Tibial nerve (tissue), 3 donors: ENCODE measurements around the gene N4BP2L1.

ENCODE experiments used
- POLR2A ChIP-seq, 2 donors: fragments of 450-650 bp; IDR thresholded peaks; one replicate each; pipeline ENCODE4 v1.6.1; 2017; ENCODE audit warnings: antibody characterized with exemption in 2 of 2, mild to moderate bottlenecking in 2 of 2, moderate library complexity in 2 of 2
- TF ChIP-seq, protein P1 (sequence below), 5 experiments: fragments of 200-600 bp in 3 of 5; fragments of 450-650 bp in 2 of 5; sonication (generic) in 3 of 5; IDR thresholded peaks; one replicate each; pipeline ENCODE4 v1.5.1; 2016 to 2019; ENCODE audit warnings: antibody characterized with exemption in 5 of 5, mild to moderate bottlenecking in 3 of 5, moderate library complexity in 2 of 5

DNA sequence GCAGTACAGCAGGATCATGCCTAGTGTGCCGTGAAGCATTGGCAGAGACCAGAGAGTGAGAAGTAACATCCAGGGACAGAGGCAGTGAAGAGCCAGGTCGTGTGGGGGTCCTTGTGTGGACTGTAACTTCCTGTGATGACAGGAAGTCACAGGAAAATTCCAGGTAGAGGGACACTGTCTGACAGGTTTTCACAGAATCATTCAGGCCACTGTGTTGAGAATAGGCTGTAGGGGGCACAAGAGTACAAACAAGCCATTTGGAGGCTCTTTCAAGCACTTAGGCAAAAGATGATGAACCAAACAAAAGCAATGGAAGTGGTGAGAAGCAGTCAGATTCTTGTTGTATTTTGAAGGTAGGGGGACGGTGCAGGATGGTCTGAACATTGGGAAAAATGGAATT lies 46.4 kb downstream of the N4BP2L1 start:
- TF ChIP-seq POLR2A (IDR thresholded peaks at IDR 0.05), result no peak
- TF ChIP-seq, protein P1, sequence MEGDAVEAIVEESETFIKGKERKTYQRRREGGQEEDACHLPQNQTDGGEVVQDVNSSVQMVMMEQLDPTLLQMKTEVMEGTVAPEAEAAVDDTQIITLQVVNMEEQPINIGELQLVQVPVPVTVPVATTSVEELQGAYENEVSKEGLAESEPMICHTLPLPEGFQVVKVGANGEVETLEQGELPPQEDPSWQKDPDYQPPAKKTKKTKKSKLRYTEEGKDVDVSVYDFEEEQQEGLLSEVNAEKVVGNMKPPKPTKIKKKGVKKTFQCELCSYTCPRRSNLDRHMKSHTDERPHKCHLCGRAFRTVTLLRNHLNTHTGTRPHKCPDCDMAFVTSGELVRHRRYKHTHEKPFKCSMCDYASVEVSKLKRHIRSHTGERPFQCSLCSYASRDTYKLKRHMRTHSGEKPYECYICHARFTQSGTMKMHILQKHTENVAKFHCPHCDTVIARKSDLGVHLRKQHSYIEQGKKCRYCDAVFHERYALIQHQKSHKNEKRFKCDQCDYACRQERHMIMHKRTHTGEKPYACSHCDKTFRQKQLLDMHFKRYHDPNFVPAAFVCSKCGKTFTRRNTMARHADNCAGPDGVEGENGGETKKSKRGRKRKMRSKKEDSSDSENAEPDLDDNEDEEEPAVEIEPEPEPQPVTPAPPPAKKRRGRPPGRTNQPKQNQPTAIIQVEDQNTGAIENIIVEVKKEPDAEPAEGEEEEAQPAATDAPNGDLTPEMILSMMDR (IDR thresholded peaks at IDR 0.05), result peak; percentile 24 to 60 (median 42)
